ENCODE results near the gene PPP1R12A. TPM values are rescaled to one million over a fixed set of nuclear protein-coding genes. Genes with fewer than 3 reads are reported as not detected.
A peak's percentile ranks its signal among the peaks of the same experiment; 100 is the strongest.

The PPP1R12A gene
- 100 to 1,000 TPM; 387 to 683 (median 563) TPM for total RNA-seq

GRCh38 chr12:79935021-79935623, at the start of gene PPP1R12A:
Gene PPP1R12A, minus strand, starts transcription at chr12:79935097. Its CDS starts 166 bp downstream, at chr12:79934931.
- TF ChIP-seq POLR2A (IDR thresholded peaks at IDR 0.05) = peak; percentile 98
- peak; percentile 99 for TF ChIP-seq POLR2AphosphoS5 (IDR thresholded peaks at IDR 0.05)
- TF ChIP-seq CTCF (IDR thresholded peaks at IDR 0.05) = peak in 3 of 4 experiments; percentile 40 to 52 (median 50)
- no peak for TF ChIP-seq EP300 (IDR thresholded peaks at IDR 0.05)
- ATAC-seq = peak; percentile 95
- H3K36me3 ChIP-seq = no peaks in the 10 kb centered on the region
- no peaks in the 10 kb centered on the region for H3K9me3 ChIP-seq
- H3K27ac ChIP-seq = peak within 1 kb of the TSS; percentile 93 to 99 (median 98)
- 0 to 3% methylated on average over 1 to 8 of the region's 44 CpGs for WGBS, 2 donors (ENCODE audit: low coverage in 1 of 2)
- H3K27me3 ChIP-seq = no peaks in the 10 kb centered on the region
- peak within 1 kb of the TSS; percentile 53 to 73 for H3K4me3 ChIP-seq
- peaks cover 0 to 39% (median 0%) of the 10 kb centered on the region in 3 donors for H3K4me1 ChIP-seq

GRCh38 chr12:79983986-79984620, 49.2 kb upstream of the PPP1R12A start:
- H3K4me3 ChIP-seq = no peak overlapping the region
- no peak for ATAC-seq
- H3K27me3 ChIP-seq = no peaks in the 10 kb centered on the region
- no peaks in the 10 kb centered on the region for H3K36me3 ChIP-seq
- WGBS, 2 donors (ENCODE audit: low coverage in 1 of 2) = 37 to 62% methylated on average over 6 of the region's 6 CpGs
- peak overlapping the region in 3 of 4 donors; percentile 18 to 21 (median 19) for H3K27ac ChIP-seq
- H3K4me1 ChIP-seq = peaks cover 0 to 21% (median 2%) of the 10 kb centered on the region in 3 donors
- TF ChIP-seq POLR2A (IDR thresholded peaks at IDR 0.05) (no peak), EP300 (IDR thresholded peaks at IDR 0.05) (no peak), POLR2AphosphoS5 (IDR thresholded peaks at IDR 0.05) (no peak), CTCF (IDR thresholded peaks at IDR 0.05) (no peak)
- H3K9me3 ChIP-seq = no peaks in the 10 kb centered on the region

DNA sequence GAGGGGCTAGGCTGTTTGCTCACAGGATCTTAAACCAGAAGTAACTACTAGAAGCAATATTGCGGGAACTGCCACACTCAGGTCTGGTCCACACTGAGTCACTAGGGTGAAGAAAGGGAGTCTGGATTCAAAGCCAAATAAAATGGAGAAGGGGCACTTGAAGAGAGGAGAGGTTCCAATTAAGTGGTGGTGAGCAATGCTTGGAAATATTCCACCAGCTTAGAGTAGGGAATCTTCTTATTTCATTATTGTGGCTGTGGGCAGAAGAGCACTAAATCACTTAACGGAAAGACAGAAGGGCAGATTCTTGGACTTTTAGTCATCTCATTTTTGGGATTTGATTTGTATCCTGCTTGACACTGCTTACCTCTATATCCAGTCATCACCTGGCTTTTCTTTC, 48.6 kb upstream of the PPP1R12A start:
- 33 to 59% methylated on average over 2 of the region's 2 CpGs for WGBS, 2 donors (ENCODE audit: low coverage in 1 of 2)
- peak overlapping the region in 3 of 4 donors; percentile 18 to 21 (median 19) for H3K27ac ChIP-seq

DNA sequence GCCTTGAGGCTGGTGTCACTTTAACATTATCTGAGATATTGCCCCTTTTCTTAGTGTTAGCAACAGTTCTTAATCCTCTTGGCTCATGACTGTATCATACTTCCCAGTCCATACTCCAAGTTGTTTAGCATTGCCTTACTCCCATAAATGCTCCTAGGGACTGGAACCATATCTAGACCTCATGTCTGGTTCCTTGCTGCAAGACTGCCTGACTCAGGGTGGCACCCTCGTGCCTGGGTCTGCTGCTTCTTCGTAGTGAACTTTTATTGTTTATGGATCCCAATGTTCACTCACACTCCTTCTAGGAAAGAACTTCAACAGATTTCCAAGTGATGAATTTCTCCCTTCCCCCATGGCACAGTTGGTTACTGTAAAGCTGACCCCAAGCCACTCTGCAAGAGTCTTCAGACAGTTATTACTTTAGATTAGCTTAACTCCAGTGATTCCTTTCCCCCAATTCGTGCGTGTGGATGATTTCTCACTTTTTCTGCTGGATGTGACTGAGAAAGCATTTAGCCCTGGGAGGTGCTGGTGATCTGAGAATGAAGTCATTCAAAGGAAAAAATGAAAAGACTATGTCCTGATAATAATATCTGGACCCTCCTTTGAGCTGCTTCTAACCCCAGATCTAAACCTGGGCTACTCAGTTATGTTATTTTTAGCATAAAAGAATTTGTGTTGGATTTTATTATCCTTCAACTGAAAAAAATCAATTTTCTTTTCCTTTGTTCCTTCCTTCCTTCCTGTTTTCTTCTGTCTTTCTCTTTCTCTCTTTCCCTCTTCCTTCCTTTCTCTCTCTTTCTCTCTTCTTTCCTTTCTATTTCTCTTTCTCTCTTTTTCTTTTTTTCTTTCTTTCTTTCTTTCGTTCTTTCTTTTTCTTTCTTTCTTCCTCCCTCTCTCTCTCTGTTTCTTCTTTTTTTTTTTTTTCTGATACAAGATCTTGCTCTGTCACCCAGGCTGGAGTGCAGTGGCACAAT, 47.5 kb upstream of the PPP1R12A start:
- Histone ChIP-seq H3K4me3 (no peak overlapping the region), H3K27ac (no peak overlapping the region), H3K4me1 (peaks cover 0 to 21% (median 2%) of the 10 kb centered on the region in 3 donors), H3K27me3 (no peaks in the 10 kb centered on the region), H3K9me3 (no peaks in the 10 kb centered on the region), H3K36me3 (no peaks in the 10 kb centered on the region)
- no peak for ATAC-seq
- no peak for TF ChIP-seq EP300 (IDR thresholded peaks at IDR 0.05)
- no peak for TF ChIP-seq POLR2A (IDR thresholded peaks at IDR 0.05)
- no peak for TF ChIP-seq CTCF (IDR thresholded peaks at IDR 0.05)
- TF ChIP-seq POLR2AphosphoS5 (IDR thresholded peaks at IDR 0.05) = no peak
- 38 to 41% methylated on average over 4 to 5 of the region's 5 CpGs for WGBS, 2 donors (ENCODE audit: low coverage in 1 of 2)

More for the DNA sequence above, 48.6 kb upstream of the PPP1R12A start:
- ATAC-seq = no peak
- Histone ChIP-seq H3K27me3 (no peaks in the 10 kb centered on the region), H3K4me1 (peaks cover 0 to 21% (median 2%) of the 10 kb centered on the region in 3 donors), H3K9me3 (no peaks in the 10 kb centered on the region), H3K4me3 (no peak overlapping the region), H3K36me3 (no peaks in the 10 kb centered on the region)
- TF ChIP-seq POLR2AphosphoS5 (IDR thresholded peaks at IDR 0.05) (no peak), POLR2A (IDR thresholded peaks at IDR 0.05) (no peak), CTCF (IDR thresholded peaks at IDR 0.05) (no peak), EP300 (IDR thresholded peaks at IDR 0.05) (no peak)
